Forelimb muscle (tissue), 1 donor: ENCODE measurements around the gene B9D1. TPM values are rescaled to one million over a fixed set of nuclear protein-coding genes. Genes with fewer than 3 reads are reported as not detected.
A peak's percentile ranks its signal among the peaks of the same experiment; 100 is the strongest.

Source experiments
- DNase-seq: peaks from one replicate; pipeline ENCODE4 v3.0.0-alpha.2; 2013; ENCODE audit warnings: low read depth
- polyA plus RNA-seq: library from polyadenylated mRNA; unstranded; fragments of 120-200 nt; gene quantifications from one replicate; pipeline ENCODE4 v1.2.1, GENCODE V29; 2013; ENCODE audit not compliant: insufficient read length

B9D1 gene
- polyA plus RNA-seq, 1 donor: 6.3 TPM

GRCh38 chr17:19388791-19389785 is 26.6 kb upstream of the B9D1 start:
- no peak for DNase-seq

GRCh38 chr17:19387921-19388521 is 25.5 kb upstream of the B9D1 start:
- peak; percentile 77 for DNase-seq

- peak; percentile 86 for DNase-seq
Measured at GRCh38 chr17:19386974-19387920, 24.7 kb upstream of the B9D1 start, which contains the start of gene MFAP4. TSS of gene MFAP4 (minus strand) at chr17:19387190. CDS start at chr17:19387155, 35 bp downstream.

- DNase-seq: no peak
Measured at GRCh38 chr17:19386051-19386929, 23.8 kb upstream of the B9D1 start.

GRCh38 chr17:19385521-19385983 is 23.0 kb upstream of the B9D1 start:
- no peak for DNase-seq

GRCh38 chr17:19384723-19385391 is 22.3 kb upstream of the B9D1 start:
- peak; percentile 54 for DNase-seq

- no peak for DNase-seq
Measured at GRCh38 chr17:19383681-19384470, 21.4 kb upstream of the B9D1 start.

GRCh38 chr17:19382531-19383444 is 20.3 kb upstream of the B9D1 start:
- DNase-seq: no peak

- DNase-seq: no peak
Measured at GRCh38 chr17:19381741-19382444, 19.4 kb upstream of the B9D1 start.

- DNase-seq: no peak
Measured at GRCh38 chr17:19381361-19381740, 18.8 kb upstream of the B9D1 start.

GRCh38 chr17:19380481-19381301 is 18.2 kb upstream of the B9D1 start:
- no peak for DNase-seq

GRCh38 chr17:19379361-19380065 is 17.0 kb upstream of the B9D1 start:
- no peak for DNase-seq

- DNase-seq: no peak
Measured at GRCh38 chr17:19378416-19379360, 16.2 kb upstream of the B9D1 start, which contains the start of gene MAPK7. TSS of gene MAPK7 (plus strand) at chr17:19378498. CDS start at chr17:19378901, 403 bp downstream.

GRCh38 chr17:19377602-19378415 is 15.3 kb upstream of the B9D1 start:
- DNase-seq: peak; percentile 95
